HG02610 (cell line): ENCODE data around the gene COL5A1.

ENCODE experiments used
- ATAC-seq: cut with Tn5 transposase; IDR thresholded peaks from one replicate; pipeline ENCODE4 v1.9.1; 2021; ENCODE audit warnings: mild to moderate bottlenecking, moderate library complexity; ENCODE audit not compliant: unreplicated experiment

The COL5A1 gene

GRCh38 chr9:134641173-134641989 lies at the start of gene COL5A1:
TSS of gene COL5A1 (plus strand) at chr9:134641803. CDS start at chr9:134642188, 385 bp downstream.
- ATAC-seq = no peak

- no peak for ATAC-seq
These were observed 49.4 kb upstream of the COL5A1 start for GRCh38 chr9:134592018-134592818.

GRCh38 chr9:134592819-134593200 lies 48.8 kb upstream of the COL5A1 start:
- ATAC-seq = no peak

- ATAC-seq = no peak
These were observed 48.1 kb upstream of the COL5A1 start for GRCh38 chr9:134593286-134594077.

GRCh38 chr9:134594078-134594941 lies 47.3 kb upstream of the COL5A1 start:
- no peak for ATAC-seq

GRCh38 chr9:134595014-134595413 lies 46.6 kb upstream of the COL5A1 start:
- ATAC-seq = no peak

- no peak for ATAC-seq
These were observed 44.3 kb upstream of the COL5A1 start for GRCh38 chr9:134597041-134597913.

GRCh38 chr9:134597957-134598883 lies 43.4 kb upstream of the COL5A1 start:
- ATAC-seq = no peak

- no peak for ATAC-seq
These were observed 42.7 kb upstream of the COL5A1 start for GRCh38 chr9:134598884-134599245.

GRCh38 chr9:134600371-134600770 lies 41.2 kb upstream of the COL5A1 start:
- ATAC-seq = no peak

- no peak for ATAC-seq
These were observed 40.6 kb upstream of the COL5A1 start for GRCh38 chr9:134600836-134601638.

- no peak for ATAC-seq
These were observed 39.8 kb upstream of the COL5A1 start for GRCh38 chr9:134601764-134602163.

- no peak for ATAC-seq
These were observed 38.8 kb upstream of the COL5A1 start for GRCh38 chr9:134602547-134603362.

GRCh38 chr9:134604834-134605233 lies 36.8 kb upstream of the COL5A1 start:
- no peak for ATAC-seq

- no peak for ATAC-seq
These were observed 36.1 kb upstream of the COL5A1 start for GRCh38 chr9:134605351-134605965.

GRCh38 chr9:134605966-134606357 lies 35.6 kb upstream of the COL5A1 start:
- no peak for ATAC-seq
